Activated naive CD8-positive, alpha-beta T cell treated with anti-CD3 and anti-CD28 coated beads for 36 hours (primary cell): ENCODE measurements around the gene DAGLB. TPM values are rescaled to one million over a fixed set of nuclear protein-coding genes. Genes with fewer than 3 reads are reported as not detected.
"Not testable (repeated sequence)": the region's sequence is repeated elsewhere in the genome, so short reads cannot be mapped to it uniquely, and the experiment has no call there.

ENCODE experiments used
- DNase-seq: peaks from one replicate; pipeline ENCODE4 v3.0.0; 2021
- H3K27ac Mint-ChIP-seq: one replicate; pipeline ENCODE4 v1.8.0; 2022; ENCODE audit warnings: mild to moderate bottlenecking, moderate library complexity, mixed read lengths
- H3K27me3 Mint-ChIP-seq: one replicate; pipeline ENCODE4 v1.8.0; 2022; ENCODE audit warnings: mild to moderate bottlenecking, mixed read lengths
- H3K36me3 Mint-ChIP-seq: one replicate; pipeline ENCODE4 v1.8.0; 2021; ENCODE audit warnings: mild to moderate bottlenecking, mixed read lengths
- H3K4me1 Mint-ChIP-seq: one replicate; pipeline ENCODE4 v1.8.0; 2021; ENCODE audit warnings: mixed read lengths
- H3K4me3 Mint-ChIP-seq: one replicate; pipeline ENCODE4 v1.8.0; 2022; ENCODE audit warnings: mild to moderate bottlenecking, moderate library complexity, mixed read lengths
- H3K9me3 Mint-ChIP-seq: one replicate; pipeline ENCODE4 v1.8.0; 2022; ENCODE audit warnings: mixed read lengths
- total RNA-seq, 2 experiments: library from RNA; stranded (reverse); gene quantifications; one replicate each; pipeline ENCODE4 v1.2.3, GENCODE V29; 2021

The DAGLB gene
- total RNA-seq, 2 experiments from 2014 or later = 15.7 to 17.1 TPM

- H3K36me3 Mint-ChIP-seq = peaks cover 19% of the 10 kb centered on the region
- H3K4me3 Mint-ChIP-seq = no peak overlapping the region
- no peaks in the 10 kb centered on the region for H3K9me3 Mint-ChIP-seq
- DNase-seq = no peak
- H3K27ac Mint-ChIP-seq = no peak overlapping the region
- H3K27me3 Mint-ChIP-seq = no peaks in the 10 kb centered on the region
- H3K4me1 Mint-ChIP-seq = peaks cover 9% of the 10 kb centered on the region
Observed at GRCh38 chr7:6401536-6401935, 46.2 kb downstream of the DAGLB start.

- peaks cover 19% of the 10 kb centered on the region for H3K4me1 Mint-ChIP-seq
- peaks cover 23% of the 10 kb centered on the region for H3K36me3 Mint-ChIP-seq
- DNase-seq, H3K4me3 Mint-ChIP-seq, H3K27me3 Mint-ChIP-seq, H3K9me3 Mint-ChIP-seq: not testable (repeated sequence)
- peak overlapping the region; percentile 11 for H3K27ac Mint-ChIP-seq
Observed at GRCh38 chr7:6400243-6401105, 47.3 kb downstream of the DAGLB start.

DNA sequence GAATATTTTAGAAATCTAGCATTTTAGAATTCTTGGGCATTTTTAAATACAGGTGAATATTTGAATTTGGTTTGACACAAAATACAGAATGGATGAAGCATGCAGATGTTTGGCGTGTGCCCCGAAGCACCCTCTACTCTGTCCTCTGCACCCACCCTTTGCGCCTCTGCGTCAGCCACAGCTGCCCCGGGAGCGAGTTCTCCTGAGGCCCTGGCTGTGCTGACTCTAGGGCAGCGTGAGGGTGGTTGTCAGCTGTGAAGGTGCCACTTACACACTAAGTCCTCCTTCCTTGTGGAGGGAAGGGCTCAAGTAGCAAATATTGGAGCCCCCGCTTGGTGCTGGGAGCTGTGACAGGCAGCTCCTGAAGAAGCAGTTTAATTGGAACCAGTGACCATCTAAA is 48.4 kb downstream of the DAGLB start:
- Mint-ChIP-seq H3K9me3 (no peaks in the 10 kb centered on the region), H3K4me1 (peaks cover 25% of the 10 kb centered on the region), H3K27ac (no peak overlapping the region), H3K27me3 (no peaks in the 10 kb centered on the region), H3K4me3 (no peak overlapping the region), H3K36me3 (peaks cover 30% of the 10 kb centered on the region)
- no peak for DNase-seq

DNA sequence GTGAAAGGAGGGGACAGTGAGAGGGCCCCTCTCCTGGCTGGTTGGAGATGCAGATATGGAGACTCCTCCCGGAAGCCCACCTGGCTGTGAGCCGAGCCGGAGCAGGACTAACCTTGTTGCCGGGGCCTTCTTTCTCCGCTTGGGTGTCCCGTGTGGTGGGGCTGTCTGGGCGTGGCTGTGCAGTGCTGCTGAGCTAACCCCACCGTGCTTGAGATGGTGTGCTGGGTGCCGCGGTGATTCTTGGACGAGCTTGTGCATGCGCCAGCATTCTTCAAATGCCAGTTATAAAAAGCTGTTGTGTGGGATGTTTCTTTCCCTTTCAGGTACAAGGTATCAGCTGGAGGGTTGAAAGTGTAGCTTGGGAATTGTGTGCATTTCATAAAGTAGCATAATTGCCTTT is 48.8 kb downstream of the DAGLB start:
- H3K27me3 Mint-ChIP-seq = no peaks in the 10 kb centered on the region
- H3K27ac Mint-ChIP-seq = no peak overlapping the region
- peaks cover 31% of the 10 kb centered on the region for H3K36me3 Mint-ChIP-seq
- H3K4me3 Mint-ChIP-seq = no peak overlapping the region
- H3K4me1 Mint-ChIP-seq = peaks cover 29% of the 10 kb centered on the region
- DNase-seq = no peak
- H3K9me3 Mint-ChIP-seq = no peaks in the 10 kb centered on the region

GRCh38 chr7:6397759-6398495 is 49.8 kb downstream of the DAGLB start:
- not testable (repeated sequence) for DNase-seq, H3K9me3 Mint-ChIP-seq, H3K4me3 Mint-ChIP-seq, H3K27me3 Mint-ChIP-seq, H3K27ac Mint-ChIP-seq
- Mint-ChIP-seq H3K36me3 (peaks cover 33% of the 10 kb centered on the region), H3K4me1 (peaks cover 39% of the 10 kb centered on the region)

DNA sequence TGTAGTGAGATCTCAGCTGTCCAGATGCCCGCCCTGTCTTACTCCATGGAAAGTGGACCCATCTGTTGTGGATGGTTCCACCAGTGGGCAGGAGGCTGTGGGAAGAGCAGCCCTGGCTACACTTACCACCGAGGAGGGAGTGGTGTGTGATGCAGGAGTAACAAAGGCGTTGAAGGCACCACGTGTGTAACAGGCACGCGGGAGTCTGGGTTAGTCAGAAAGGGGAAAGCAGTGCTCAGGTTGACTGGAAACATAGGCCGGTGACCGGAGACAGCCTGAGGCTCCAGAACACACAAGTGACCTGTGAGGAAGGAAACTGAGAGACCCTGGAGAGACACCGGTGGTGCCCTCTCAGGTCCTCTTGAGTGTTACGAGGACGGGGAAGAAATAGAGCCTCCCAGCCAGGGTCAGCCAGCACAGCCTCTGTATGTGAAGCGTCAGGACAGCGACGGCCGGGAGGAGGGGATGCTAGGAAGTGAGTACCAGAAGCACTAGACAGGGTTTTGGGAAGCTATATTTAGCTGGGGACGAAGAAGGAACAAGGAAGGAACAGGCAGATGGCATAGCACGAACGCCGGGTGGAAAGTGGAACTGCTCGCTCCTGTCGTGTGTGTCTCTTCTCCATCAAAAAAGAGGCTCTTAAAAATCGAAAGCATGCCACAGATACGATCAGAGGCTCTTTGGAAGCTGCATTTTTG is 51.7 kb downstream of the DAGLB start:
- peaks cover 45% of the 10 kb centered on the region for H3K4me1 Mint-ChIP-seq

GRCh38 chr7:6394114-6394513 is 53.6 kb downstream of the DAGLB start:
- Mint-ChIP-seq H3K36me3 (peaks cover 46% of the 10 kb centered on the region), H3K9me3 (no peaks in the 10 kb centered on the region), H3K27ac (peak overlapping the region; percentile 26), H3K27me3 (no peaks in the 10 kb centered on the region), H3K4me3 (no peak overlapping the region), H3K4me1 (peaks cover 41% of the 10 kb centered on the region)
- no peak for DNase-seq

More for the DNA sequence above, 51.7 kb downstream of the DAGLB start:
- Mint-ChIP-seq H3K27ac (peak overlapping the region; percentile 49), H3K4me3 (no peak overlapping the region), H3K27me3 (no peaks in the 10 kb centered on the region), H3K36me3 (peaks cover 42% of the 10 kb centered on the region), H3K9me3 (no peaks in the 10 kb centered on the region)
- no peak for DNase-seq

GRCh38 chr7:6393667-6394056 is 54.1 kb downstream of the DAGLB start:
- Mint-ChIP-seq H3K4me3 (no peak overlapping the region), H3K9me3 (no peaks in the 10 kb centered on the region), H3K36me3 (peaks cover 47% of the 10 kb centered on the region), H3K4me1 (peaks cover 39% of the 10 kb centered on the region), H3K27ac (peak overlapping the region; percentile 76), H3K27me3 (no peaks in the 10 kb centered on the region)
- DNase-seq = no peak

- no peaks in the 10 kb centered on the region for H3K27me3 Mint-ChIP-seq
- peak; percentile 21 for DNase-seq
- H3K4me3 Mint-ChIP-seq = no peak overlapping the region
- H3K4me1 Mint-ChIP-seq = peaks cover 39% of the 10 kb centered on the region
- peaks cover 49% of the 10 kb centered on the region for H3K36me3 Mint-ChIP-seq
- no peaks in the 10 kb centered on the region for H3K9me3 Mint-ChIP-seq
- H3K27ac Mint-ChIP-seq = peak overlapping the region; percentile 76
Observed at GRCh38 chr7:6392712-6393666, 54.8 kb downstream of the DAGLB start.

DNA sequence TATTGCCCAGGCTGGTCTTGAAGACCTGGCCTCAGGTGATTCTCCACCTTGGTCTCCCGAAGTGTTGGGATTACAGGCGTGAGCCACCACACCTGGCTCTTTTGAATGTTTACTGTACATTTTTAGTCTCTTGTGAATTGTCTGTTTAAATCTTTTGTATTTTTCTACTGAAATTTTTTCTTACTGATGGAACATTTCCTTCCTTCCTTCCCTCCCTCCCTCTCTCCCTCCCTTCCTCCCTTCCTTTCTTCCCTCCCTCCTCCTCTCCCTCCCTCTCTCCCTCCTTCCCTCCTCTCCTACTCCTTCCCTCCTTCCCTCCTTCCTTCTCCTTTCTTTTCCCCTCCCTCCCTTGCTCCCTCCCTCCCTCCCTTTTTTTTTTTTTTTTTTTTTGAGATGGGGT is 58.0 kb downstream of the DAGLB start:
- Mint-ChIP-seq H3K36me3 (peaks cover 44% of the 10 kb centered on the region), H3K27ac (no peak overlapping the region), H3K4me3 (no peak overlapping the region), H3K27me3 (no peaks in the 10 kb centered on the region), H3K9me3 (no peaks in the 10 kb centered on the region), H3K4me1 (peaks cover 40% of the 10 kb centered on the region)
- DNase-seq = no peak

DNA sequence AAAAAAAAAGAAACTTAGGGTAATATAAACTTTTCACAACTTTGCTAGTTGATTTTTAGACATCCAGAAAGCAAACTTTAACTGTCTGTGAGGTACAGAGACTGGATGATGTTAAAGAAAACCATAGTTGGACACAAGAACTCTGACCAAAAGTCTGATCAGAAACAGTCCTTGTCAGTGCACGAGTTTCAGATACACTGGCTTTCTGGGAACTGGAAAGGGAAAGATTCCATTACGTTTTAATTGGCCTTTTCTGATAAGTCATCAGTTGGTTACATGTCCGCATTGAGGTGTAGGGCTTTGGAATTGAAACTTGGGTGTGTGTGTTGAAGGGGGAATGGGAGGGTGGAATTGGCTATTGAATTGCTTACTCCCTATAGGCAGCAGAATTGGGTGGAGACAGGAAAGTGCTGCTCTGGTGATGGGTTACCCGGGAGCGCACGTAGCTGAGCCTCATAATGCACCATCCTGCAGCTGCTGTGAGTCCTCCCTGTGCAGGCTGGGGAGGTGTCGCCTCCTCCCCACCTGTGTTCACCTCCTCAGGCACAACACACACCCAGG is 59.9 kb downstream of the DAGLB start:
- peaks cover 32% of the 10 kb centered on the region for H3K36me3 Mint-ChIP-seq
- H3K4me1 Mint-ChIP-seq = peaks cover 35% of the 10 kb centered on the region
- H3K4me3 Mint-ChIP-seq = no peak overlapping the region
- no peaks in the 10 kb centered on the region for H3K27me3 Mint-ChIP-seq
- no peak for DNase-seq
- H3K9me3 Mint-ChIP-seq = no peaks in the 10 kb centered on the region
- no peak overlapping the region for H3K27ac Mint-ChIP-seq

GRCh38 chr7:6386779-6387178 is 61.0 kb downstream of the DAGLB start:
- H3K27ac Mint-ChIP-seq = no peak overlapping the region
- H3K4me3 Mint-ChIP-seq = no peak overlapping the region

DNA sequence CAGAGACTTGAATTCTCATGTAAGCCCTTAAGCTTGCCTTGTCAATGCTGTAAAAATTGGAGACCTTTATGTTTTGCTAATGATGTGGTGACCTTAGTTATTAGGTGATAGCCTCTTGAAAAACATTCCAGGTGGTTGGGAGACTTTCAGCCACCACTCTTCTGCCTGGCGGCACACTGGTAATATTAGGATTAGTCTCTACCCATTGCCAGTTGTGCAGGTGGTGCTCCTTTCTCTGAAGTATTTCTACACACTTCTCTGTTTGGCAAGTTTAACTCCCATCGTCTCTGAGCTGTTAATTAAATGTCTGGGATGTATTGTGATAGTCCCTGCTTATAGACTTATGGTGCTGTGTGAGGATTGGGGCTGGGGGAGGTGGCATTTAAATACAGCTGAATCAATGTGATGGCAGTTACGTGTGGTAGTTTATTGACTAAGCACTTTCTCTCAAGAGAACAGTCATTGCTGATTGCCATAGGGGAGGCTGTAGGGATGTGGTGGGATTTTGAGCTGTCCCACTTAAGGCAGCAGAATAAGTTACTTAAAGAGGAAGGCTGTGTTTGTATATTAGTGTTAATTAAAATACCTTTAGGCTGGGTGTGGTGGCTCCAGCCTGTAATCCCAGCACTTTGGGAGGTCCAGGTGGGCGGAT is 61.7 kb downstream of the DAGLB start:
- Mint-ChIP-seq H3K27me3 (no peaks in the 10 kb centered on the region), H3K27ac (peak overlapping the region; percentile 64), H3K9me3 (no peaks in the 10 kb centered on the region), H3K4me1 (peaks cover 43% of the 10 kb centered on the region), H3K36me3 (peaks cover 36% of the 10 kb centered on the region), H3K4me3 (no peak overlapping the region)
- no peak for DNase-seq

More at GRCh38 chr7:6386779-6387178, 61.0 kb downstream of the DAGLB start:
- Mint-ChIP-seq H3K4me1 (peaks cover 38% of the 10 kb centered on the region), H3K36me3 (peaks cover 35% of the 10 kb centered on the region), H3K9me3 (no peaks in the 10 kb centered on the region), H3K27me3 (no peaks in the 10 kb centered on the region)
- no peak for DNase-seq
